Measurements from ENCODE around the gene DDOST.

GRCh38 chr1:20602851-20603450 is 58.2 kb downstream of the DDOST start:
- no peak for TF ChIP-seq POLR2AphosphoS5 (IDR thresholded peaks at IDR 0.05; ENCODE audit: borderline replicate concordance, low read depth, low read length)
- TF ChIP-seq EZH2 (IDR thresholded peaks at IDR 0.05), result no peak
- TF ChIP-seq FOXP2 (optimal IDR thresholded peaks at IDR 0.05; ENCODE audit: control extremely low read depth, extremely low read length, insufficient read depth), result no peak

Measured in SK-N-MC (cell line).